Smooth muscle cell (in vitro differentiated cells): Measurements from ENCODE around the gene CCDC63. TPM values are rescaled to one million over a fixed set of nuclear protein-coding genes. Genes with fewer than 3 reads are reported as not detected.
"Not testable (repeated sequence)": the region's sequence is repeated elsewhere in the genome, so short reads cannot be mapped to it uniquely, and the experiment has no call there.

ENCODE experiments used
- DNase-seq: peaks from one replicate; lab custom pipeline; 2025; ENCODE audit not compliant: unreplicated experiment; lab: John Stamatoyannopoulos, UW
- H2AFZ ChIP-seq: fragments of 200-600 bp; sonication (generic); 2 replicates; pipeline ENCODE4 v1.6.0; 2016; ENCODE audit warnings: antibody characterized with exemption, low read depth, mild to moderate bottlenecking
- H3F3A ChIP-seq: fragments of 200-600 bp; sonication (generic); 2 replicates; pipeline ENCODE4 v1.6.0; 2017; ENCODE audit warnings: antibody characterized with exemption, low read depth
- H3K27ac ChIP-seq: fragments of 200-600 bp; sonication (generic); 2 replicates; pipeline ENCODE4 v1.5.1; 2016; ENCODE audit warnings: low read depth, mild to moderate bottlenecking
- H3K27me3 ChIP-seq: fragments of 200-600 bp; sonication (generic); 2 replicates; pipeline ENCODE4 v1.6.1; 2016; ENCODE audit warnings: low read depth, mild to moderate bottlenecking
- H3K36me3 ChIP-seq: fragments of 200-600 bp; sonication (generic); 2 replicates; pipeline ENCODE4 v1.5.1; 2016; ENCODE audit warnings: low read depth
- H3K4me1 ChIP-seq: fragments of 200-600 bp; sonication (generic); 2 replicates; pipeline ENCODE4 v1.5.1; 2016; ENCODE audit warnings: low read depth
- H3K4me2 ChIP-seq: fragments of 200-600 bp; sonication (generic); 2 replicates; pipeline ENCODE4 v1.6.0; 2016; ENCODE audit warnings: mild to moderate bottlenecking
- H3K4me3 ChIP-seq: fragments of 200-600 bp; sonication (generic); 2 replicates; pipeline ENCODE4 v1.5.1; 2016; ENCODE audit warnings: mild to moderate bottlenecking
- H3K79me2 ChIP-seq: fragments of 200-600 bp; sonication (generic); 2 replicates; pipeline ENCODE4 v1.6.0; 2016; ENCODE audit warnings: low read depth, mild to moderate bottlenecking
- H3K9ac ChIP-seq: fragments of 200-600 bp; sonication (generic); 2 replicates; pipeline ENCODE4 v1.6.0; 2016; ENCODE audit warnings: low read depth
- H3K9me3 ChIP-seq: fragments of 200-600 bp; sonication (generic); replicated peaks from 2 replicates; pipeline ENCODE4 v1.5.1; 2016; ENCODE audit warnings: low read depth
- H4K20me1 ChIP-seq: fragments of 200-600 bp; sonication (generic); 2 replicates; pipeline ENCODE4 v1.6.0; 2016; ENCODE audit warnings: low read depth
- CTCF ChIP-seq: fragments of 200-600 bp; sonication (generic); IDR thresholded peaks from 2 replicates; pipeline ENCODE4 v1.5.1; 2017; ENCODE audit warnings: borderline replicate concordance, mild to moderate bottlenecking, antibody characterized with exemption; ENCODE audit not compliant: insufficient read depth, poor library complexity, severe bottlenecking
- WGBS: methylation state at CpG from one replicate; pipeline ENCODE4 v1.1.7; 2016; ENCODE audit warnings: low lambda C conversion rate; 5-methylcytosine and 5-hydroxymethylcytosine counted together
- polyA plus RNA-seq: library from polyadenylated mRNA; unstranded; fragments of >200 nt; fragmentation: Nextera tagmentation; extraction: Ambion mirVana; gene quantifications from 2 replicates; pipeline ENCODE4 v1.2.1, GENCODE V29; 2016
- total RNA-seq: library from RNA; depleted of rRNA; stranded (reverse); fragments of >200 nt; gene quantifications from 2 replicates; pipeline ENCODE4 v1.2.3, GENCODE V29; 2014

Gene CCDC63
- total and polyA plus RNA-seq, 2 experiments from 2014 or later: not detected

- WGBS: 88% methylated on average over 6 of the region's 6 CpGs
- H3K27ac ChIP-seq: no peak overlapping the region
- H2AFZ ChIP-seq: no peak overlapping the region
- no peaks in the 10 kb centered on the region for H3K4me1 ChIP-seq
- no peak overlapping the region for H3K4me3 ChIP-seq
- no peaks in the 10 kb centered on the region for H4K20me1 ChIP-seq
- no peak overlapping the region for H3K4me2 ChIP-seq
- H3K9ac ChIP-seq: no peak overlapping the region
- no peaks in the 10 kb centered on the region for H3K79me2 ChIP-seq
- no peaks in the 10 kb centered on the region for H3K36me3 ChIP-seq
- H3F3A ChIP-seq: no peaks in the 10 kb centered on the region
- H3K9me3 ChIP-seq: no peaks in the 10 kb centered on the region
- no peak for TF ChIP-seq CTCF
- H3K27me3 ChIP-seq: peaks cover 3% of the 10 kb centered on the region
- no peak for DNase-seq
Observed at GRCh38 chr12:110941391-110941790, 94.6 kb downstream of the CCDC63 start.

- Histone ChIP-seq H3K4me1 (no peaks in the 10 kb centered on the region), H3K4me2 (no peak overlapping the region), H3K9ac (no peak overlapping the region), H4K20me1 (no peaks in the 10 kb centered on the region), H3K79me2 (no peaks in the 10 kb centered on the region), H3K36me3 (no peaks in the 10 kb centered on the region), H2AFZ (no peak overlapping the region), H3K9me3 (no peaks in the 10 kb centered on the region), H3F3A (no peaks in the 10 kb centered on the region), H3K27ac (no peak overlapping the region), H3K27me3 (no peaks in the 10 kb centered on the region), H3K4me3 (no peak overlapping the region)
- TF ChIP-seq CTCF: no peak
- DNase-seq: no peak
- 83% methylated on average over 2 of the region's 2 CpGs for WGBS
Observed at GRCh38 chr12:110943373-110943772, 96.6 kb downstream of the CCDC63 start.

GRCh38 chr12:110948041-110948440, 101.3 kb downstream of the CCDC63 start:
- no peak overlapping the region for H3K4me3 ChIP-seq
- H3K4me1 ChIP-seq: no peaks in the 10 kb centered on the region
- no peak overlapping the region for H3K9ac ChIP-seq
- no peak overlapping the region for H3K27ac ChIP-seq
- H2AFZ ChIP-seq: no peak overlapping the region
- 61% methylated on average over 2 of the region's 2 CpGs for WGBS
- no peaks in the 10 kb centered on the region for H3K36me3 ChIP-seq
- H3F3A ChIP-seq: no peaks in the 10 kb centered on the region
- no peak for TF ChIP-seq CTCF
- no peak overlapping the region for H3K4me2 ChIP-seq
- H3K27me3 ChIP-seq: no peaks in the 10 kb centered on the region
- no peaks in the 10 kb centered on the region for H4K20me1 ChIP-seq
- H3K9me3 ChIP-seq: no peaks in the 10 kb centered on the region
- no peaks in the 10 kb centered on the region for H3K79me2 ChIP-seq
- no peak for DNase-seq

- H3K9ac ChIP-seq, H3K36me3 ChIP-seq, H3K79me2 ChIP-seq, H3K4me1 ChIP-seq, H2AFZ ChIP-seq, H3K4me2 ChIP-seq, H3K4me3 ChIP-seq, H3F3A ChIP-seq, H3K27ac ChIP-seq, H4K20me1 ChIP-seq, H3K27me3 ChIP-seq, H3K9me3 ChIP-seq, DNase-seq: not testable (repeated sequence)
- 92% methylated on average over 2 of the region's 31 CpGs for WGBS
Observed at GRCh38 chr12:110950466-110950865, 103.7 kb downstream of the CCDC63 start.

GRCh38 chr12:110950867-110951266, 104.1 kb downstream of the CCDC63 start:
- not testable (repeated sequence) for H3K4me3 ChIP-seq

More at GRCh38 chr12:110950867-110951266, 104.1 kb downstream of the CCDC63 start:
- H3K9ac ChIP-seq, H2AFZ ChIP-seq, H3F3A ChIP-seq, H3K4me2 ChIP-seq, H4K20me1 ChIP-seq, H3K4me1 ChIP-seq, H3K27me3 ChIP-seq, H3K79me2 ChIP-seq, DNase-seq, H3K9me3 ChIP-seq, H3K27ac ChIP-seq, H3K36me3 ChIP-seq: not testable (repeated sequence)
- 96% methylated on average over 16 of the region's 31 CpGs for WGBS
